ENCODE measurements around the gene C2orf78.
"Not testable (repeated sequence)": the region's sequence is repeated elsewhere in the genome, so short reads cannot be mapped to it uniquely, and the experiment has no call there.

C2orf78 gene, protein sequence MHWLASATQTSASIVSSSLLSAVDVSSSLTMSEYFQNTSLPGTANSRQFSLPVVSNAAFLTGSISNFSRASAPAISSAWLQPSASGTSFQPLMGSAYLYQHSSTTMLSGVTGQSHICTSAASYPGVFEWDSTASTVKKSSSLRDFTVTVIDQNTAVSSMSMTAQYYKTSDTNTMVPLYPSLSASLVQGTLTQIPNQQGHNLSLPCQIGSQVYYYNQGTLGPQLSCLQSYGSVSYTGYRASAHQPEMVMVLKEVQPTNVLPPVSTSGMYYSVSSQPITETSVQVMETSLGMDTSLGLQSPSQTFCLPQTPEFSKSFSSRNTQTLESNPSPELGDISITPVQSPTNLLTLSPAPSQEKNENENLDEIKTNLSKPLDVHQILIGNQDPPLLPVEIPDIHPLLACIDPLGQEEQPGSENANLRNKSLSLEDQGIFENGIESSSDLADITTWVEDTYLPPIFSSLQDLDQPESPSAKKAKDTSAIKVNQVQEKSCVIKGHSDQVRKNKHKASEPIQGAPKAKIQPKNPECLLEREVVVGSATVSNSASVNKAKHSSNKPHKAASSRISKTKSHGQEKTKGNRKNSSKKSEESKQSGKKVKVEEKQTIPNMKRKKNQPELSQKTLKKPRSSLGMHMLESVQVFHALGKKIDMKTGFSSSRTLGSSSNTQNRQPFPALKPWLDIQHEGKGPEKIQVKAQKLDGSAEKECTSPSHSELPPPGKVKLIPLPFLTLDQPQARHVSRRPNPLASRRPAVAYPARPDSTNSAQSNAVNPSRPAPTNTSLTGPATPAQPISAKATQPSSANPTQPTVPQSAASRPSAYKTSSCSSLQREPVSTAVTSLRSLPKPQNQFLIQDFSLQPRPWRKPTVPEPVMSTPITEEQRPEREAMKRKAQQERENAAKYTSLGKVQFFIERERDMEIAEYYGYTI

DNA sequence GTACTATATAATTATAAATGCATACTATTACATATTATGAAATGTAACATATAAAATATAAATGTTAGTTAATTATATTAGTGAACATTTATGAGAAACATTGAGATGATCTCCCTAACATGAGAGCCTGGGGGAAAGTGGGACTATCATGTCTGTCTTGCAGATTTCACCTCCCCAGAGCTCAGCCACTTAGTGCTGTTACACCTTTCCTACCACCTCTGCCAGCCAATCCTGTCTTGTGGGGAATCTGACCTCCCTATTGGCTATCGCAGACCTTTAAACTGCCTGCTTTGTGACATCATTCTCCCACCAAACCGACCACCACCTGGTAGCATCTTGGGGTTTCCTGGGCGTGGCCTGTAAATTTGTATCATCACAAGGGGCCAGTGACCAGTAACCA is at the start of gene C2orf78:
TSS of gene C2orf78 (plus strand) at position 301 of the 400 bp plus-strand sequence. CDS start 127 bp downstream, outside the sequence.
- DNase-seq: not testable (repeated sequence)

DNA sequence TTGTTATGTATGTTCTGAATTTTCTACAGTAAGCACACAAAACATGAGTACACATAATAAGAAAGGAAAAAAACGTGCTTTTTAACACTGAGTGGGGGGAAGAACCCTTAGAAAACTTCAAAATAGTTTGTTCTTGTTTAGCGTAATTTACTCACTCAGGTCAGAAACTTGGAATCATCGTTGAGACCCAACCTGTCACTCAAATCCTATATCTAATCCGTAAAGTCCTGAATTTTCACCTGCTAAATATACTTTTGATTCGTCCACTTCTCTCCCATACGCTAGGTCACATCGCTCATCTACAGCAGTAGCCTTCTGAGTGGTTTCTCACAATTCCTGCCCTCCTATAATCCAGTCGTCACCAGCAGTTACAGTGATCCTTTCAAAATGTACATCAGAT is 47.6 kb upstream of the C2orf78 start:
- DNase-seq: no peak

DNA sequence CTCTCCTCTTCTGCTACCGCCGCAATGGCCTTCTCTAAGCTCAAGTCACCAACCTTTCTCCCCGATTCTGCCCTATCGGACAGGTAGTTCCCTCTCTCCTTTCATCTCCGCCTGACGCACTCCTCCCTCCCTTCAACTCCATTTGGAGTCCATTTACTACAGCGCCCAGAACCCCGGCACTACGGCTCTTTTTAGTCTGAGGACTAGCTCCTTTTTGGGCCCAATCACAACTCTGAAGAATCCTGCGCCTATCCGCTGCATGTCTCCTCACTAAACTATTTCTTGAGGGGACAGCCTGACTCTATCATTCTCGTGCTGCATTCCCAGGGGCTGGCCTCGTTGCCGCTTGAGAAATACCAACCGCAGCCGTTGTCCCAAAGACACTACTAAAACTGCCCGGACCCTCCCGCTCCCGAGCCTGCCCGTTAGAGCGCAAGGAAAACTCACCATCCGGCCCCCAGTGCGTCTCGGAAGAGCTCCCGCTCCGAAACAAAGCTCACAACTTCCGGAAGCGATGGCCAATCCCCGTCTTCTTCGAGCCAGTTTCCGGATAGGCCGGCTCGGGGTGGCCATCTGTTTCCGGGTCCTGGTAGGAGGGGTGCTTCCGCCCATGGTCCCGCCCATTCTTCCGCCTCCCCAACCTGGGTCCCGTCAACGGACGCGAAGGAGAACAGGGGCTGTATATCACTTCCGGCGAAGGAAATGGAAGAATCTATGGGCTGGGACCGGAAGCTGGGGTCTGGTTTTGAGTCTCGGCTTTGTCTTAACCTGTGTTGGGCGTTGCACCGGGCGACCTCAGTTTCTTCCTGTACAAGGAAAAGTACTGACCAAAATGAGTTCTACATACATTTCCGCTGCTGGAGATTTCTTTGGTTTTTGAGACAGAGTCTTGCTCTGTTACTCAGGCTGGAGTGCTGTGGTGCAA is 46.9 kb upstream of the C2orf78 start, which contains the start of gene TPRKB:
TSS of gene TPRKB (minus strand) at position 491 of the 925 bp plus-strand sequence. CDS start 2,776 bp downstream, outside the sequence.
- DNase-seq: peak; percentile 97

DNA sequence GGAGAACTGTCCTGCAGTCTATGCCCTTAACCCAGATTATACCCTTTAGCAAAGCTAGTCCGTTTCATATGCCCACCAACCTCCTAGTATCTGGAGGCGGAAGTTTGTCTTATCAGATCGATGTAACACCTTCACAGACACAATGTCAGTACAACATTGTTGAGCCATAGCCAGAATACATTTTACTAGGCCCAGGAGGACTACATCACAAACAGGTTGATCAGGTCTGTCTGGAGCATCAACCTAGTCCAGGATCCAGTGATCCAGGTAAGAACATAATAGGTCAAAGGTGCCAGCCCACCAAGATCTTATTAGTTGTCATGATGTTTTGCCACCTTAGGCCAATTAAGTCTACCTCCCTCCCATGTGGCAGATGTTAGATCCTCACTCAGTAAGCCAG is 44.9 kb upstream of the C2orf78 start:
- DNase-seq: no peak

DNA sequence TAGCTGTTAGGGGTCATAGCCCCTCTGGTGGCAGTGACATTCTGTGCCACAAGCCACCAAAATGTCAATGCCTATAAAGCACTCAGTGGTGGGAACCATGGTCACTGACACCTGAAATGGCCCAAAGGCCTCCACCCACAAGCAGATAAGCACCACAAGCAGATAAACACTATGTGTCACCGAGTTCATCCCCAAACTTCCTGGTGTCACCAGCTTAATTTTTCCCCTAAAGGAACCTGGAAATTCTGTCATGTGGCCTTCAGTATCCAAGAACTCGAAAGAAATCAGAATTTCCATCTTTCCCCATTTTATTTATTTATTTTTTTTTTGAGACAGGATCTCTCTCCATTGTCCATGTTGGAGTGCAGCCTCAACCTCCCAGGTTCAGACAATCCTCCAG is 43.2 kb upstream of the C2orf78 start:
- no peak for DNase-seq

DNA sequence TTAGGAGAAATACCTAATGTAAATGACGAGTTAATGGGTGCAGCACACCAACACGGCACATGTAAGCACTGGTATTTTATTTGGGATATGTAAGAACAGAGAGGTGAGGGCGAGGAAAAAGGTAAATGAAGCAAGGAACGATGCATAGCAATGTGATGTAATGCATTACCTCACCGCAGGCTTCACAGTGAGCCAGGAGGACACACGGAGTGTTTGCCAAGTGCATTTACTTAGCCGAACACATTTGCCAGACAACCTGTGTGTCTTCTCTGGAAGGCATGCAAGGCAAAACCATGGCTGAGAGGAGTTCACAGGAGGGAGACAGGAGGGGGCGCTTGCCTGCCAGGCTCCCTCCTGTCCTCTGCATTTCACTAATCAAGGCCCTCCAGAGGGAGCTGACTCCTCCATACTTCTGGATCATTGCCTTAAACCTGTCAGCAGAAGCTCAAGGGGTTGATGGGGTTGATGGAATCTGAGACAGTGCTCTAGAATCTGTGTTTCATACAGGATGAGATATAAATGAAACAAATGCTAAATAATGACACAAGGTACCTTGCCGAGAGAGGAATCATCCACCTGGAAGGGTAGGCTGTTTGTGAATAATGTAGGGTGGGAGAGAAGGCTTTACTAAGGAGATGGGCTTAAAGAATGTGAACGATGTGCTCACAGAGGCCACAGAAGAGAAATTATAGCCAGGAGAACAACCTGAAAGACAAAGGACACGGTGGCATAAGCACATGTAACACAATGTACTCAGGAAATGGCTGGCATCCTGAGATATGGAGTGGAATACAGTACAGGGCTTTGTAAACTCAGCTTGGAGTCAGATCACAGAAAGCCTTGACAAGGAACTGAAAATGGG is 37.7 kb upstream of the C2orf78 start:
- no peak for DNase-seq

DNA sequence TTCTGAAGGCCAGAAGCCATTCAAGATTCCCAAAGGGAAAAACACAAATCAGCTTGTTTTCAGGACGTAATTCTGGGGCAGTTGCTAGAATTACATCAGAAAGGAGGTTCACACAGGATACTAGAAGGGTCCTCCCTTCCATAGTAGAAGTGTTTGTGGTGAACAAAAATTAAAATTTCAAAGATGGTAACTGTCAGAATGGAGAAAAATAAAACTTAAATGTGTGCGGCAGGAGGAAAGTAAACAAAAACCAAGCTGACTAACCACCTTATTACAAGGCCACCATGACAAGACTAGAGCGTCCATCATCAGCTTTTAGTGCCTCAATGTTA is 37.1 kb upstream of the C2orf78 start:
- no peak for DNase-seq

DNA sequence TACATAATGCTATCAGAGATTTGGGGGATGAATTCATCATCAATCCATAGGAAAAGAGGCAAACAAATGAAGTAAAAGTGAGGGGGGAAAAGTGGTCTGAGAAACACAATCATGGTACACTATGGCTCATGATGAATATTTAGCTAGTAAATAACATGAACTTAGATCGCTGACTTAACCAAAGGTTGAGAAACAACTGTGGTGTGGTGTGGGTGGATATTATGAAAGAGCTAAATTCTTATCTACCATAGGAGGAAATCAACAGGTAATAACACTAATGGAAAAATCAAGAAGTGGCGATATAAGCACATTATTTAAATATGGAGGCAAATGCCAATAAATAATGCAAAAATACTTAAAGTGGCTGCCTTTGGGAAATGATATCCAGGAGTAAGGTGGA is 34.7 kb upstream of the C2orf78 start:
- DNase-seq: peak; percentile 19

DNA sequence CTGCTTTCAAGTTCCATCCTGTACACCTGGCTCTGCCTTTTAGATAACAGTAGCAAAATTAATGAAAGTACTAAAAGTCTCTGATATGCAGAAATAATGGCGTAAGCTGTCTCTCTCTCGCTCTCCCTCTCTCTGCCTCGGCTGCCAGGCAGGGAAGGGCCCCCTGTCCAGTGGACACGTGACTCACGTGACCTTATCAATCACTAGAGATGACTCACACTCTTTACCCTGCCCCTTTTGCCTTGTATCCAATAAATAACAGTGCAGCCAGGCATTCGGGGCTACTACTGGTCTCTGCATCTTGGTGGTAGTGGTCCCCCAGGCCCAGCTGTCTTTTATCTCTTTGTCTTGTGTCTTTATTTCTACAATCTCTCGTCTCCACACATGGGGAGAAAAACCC is 29.7 kb upstream of the C2orf78 start:
- not testable (repeated sequence) for DNase-seq

DNA sequence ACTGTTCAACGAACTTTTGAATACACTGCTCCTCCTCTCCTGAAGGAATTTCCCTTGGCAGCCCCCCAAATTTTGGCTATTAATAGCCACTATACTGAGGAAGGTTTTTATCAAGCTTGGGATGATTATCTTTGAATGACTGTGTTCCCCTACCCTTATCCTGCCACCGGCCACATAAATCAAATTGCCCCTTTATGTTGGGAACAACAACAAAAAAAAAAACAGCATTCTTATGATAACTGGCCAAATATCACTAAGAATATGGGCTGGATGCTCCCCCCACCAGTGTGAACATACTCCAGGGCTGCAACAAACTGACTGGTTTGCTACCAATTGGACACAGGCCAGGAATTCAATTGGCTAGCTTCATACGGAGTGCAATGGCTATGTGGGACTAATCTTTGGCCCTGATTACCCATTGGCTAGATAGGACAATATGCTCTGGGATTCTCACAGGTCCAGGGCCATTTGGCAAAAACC is 24.7 kb upstream of the C2orf78 start:
- no peak for DNase-seq

DNA sequence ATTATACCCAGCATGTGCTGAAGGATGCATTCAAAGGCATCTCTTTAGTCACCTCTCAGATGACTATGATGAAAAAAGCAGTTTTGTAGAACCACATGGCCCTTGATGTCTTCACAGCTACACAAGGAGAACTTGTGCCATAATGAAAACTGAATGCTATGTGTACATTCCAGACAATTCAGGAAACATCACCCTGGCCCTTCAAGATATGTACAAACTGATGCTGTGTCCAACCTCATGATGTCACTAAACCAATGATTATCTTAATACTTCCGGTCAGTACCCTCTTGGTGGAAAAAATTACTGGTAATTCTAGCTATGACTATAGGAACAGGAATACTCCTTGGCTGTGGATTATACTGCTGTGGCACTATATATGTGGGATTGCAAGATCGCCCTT is 24.1 kb upstream of the C2orf78 start:
- DNase-seq: no peak

DNA sequence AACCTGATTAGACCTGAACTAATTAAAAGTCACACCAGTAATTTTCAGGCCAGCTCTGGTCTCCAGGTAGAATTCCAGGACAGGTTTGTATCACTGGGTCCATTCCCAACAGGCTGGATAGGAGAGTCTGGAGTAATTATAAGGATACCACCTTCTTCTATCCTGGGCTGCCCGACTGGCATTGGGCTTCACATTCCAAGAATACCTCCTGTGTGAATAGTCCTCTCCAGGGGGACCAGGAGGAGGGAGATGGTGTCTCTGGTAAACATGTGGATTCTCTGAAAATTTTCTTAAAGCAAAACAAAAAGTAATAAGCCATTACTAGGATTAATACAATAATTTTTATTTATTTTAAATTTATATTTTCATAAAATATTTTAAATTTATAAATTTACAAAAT is 21.4 kb upstream of the C2orf78 start:
- DNase-seq: no peak

DNA sequence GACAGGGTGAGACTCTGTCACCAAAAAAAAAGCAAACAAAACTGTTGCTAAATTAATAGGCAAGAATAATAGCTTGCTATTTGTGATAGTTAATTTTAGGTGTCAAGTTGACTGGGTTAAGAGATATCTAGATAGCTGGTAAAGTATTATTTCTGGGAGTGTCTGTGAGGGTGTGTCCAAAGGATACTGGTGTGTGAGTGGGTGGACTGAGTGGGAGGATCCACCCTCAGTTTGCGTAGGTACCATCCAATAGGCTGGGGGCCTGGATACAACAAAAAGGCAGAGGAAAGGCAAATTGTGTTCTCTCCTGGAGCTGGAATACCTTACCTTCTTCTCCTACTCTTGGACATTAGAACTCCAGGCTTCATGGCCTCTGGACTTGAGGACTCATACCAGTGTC is 19.0 kb upstream of the C2orf78 start:
- no peak for DNase-seq

DNA sequence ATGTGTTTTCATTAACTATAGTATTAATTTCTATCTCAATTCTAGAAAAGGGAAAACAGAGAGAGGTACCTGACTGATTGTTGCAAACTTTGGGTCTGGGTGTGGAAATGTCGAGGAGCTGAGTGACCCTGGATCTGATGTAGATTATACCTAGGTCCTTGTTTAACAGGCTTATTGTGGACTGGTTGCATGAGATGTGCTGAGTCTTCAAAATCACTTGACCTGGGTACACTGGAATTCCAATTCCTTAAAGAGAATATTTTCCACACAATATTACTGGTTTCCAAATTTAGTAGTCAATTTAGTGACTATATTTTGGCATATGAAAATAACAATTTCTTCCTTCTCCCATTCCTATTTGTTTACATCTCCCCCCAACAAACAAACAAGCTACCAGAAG is 17.6 kb upstream of the C2orf78 start:
- DNase-seq: no peak

DNA sequence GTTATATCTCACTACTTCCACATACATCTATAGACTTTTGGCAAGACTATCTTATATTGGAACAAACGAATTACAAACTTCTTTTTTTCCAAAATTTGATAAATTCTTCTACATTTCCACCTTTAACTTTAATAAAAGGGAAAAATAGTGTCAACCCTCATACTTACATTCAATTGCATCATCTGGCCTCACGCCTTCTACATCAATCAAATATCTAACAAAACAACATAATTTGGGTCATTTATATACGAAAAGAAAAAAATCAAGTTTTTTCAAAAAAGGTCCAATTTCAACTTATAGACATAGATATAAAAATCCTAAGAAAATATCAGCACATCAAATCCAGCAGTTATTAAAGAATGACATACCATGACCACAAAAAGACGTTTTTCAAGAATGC is 17.0 kb upstream of the C2orf78 start:
- DNase-seq: no peak

DNA sequence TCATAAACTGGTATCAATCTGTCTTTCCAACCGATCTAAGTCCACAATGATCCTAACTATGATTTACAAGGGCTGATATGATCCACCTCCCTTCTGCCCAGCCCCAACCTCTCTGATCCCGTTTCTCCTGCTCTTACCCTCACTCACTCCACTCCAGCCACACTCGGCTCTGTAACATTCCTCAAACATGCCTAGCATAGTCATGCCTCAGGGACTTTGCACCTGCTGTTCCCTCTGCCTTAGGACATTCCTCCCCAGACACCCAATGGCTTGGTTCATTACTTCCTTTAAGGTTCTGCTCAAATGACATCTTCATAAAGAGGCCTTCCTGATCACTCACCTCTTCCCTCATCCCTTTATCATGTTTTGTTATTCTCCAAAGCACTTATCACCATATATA is 13.3 kb upstream of the C2orf78 start:
- no peak for DNase-seq

DNA sequence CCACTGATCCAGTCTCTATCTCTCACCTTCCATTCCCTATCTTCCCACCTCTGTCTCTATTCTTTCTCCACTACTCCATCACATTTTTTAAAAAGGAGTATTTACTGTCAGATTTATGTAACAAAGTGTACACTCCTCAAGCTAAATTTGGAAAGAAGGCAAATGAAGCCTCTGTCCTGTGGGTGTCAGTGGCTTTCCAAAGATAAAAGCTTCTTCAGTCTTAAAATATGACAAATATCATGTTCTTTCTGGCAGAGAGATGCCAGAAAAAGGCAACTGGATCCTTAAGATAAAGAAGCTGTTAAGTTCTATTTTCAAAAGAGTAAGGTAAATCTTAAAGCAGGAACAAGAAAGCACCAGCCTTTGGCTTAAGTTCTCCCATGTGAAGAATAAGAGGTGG is 11.2 kb upstream of the C2orf78 start:
- no peak for DNase-seq

DNA sequence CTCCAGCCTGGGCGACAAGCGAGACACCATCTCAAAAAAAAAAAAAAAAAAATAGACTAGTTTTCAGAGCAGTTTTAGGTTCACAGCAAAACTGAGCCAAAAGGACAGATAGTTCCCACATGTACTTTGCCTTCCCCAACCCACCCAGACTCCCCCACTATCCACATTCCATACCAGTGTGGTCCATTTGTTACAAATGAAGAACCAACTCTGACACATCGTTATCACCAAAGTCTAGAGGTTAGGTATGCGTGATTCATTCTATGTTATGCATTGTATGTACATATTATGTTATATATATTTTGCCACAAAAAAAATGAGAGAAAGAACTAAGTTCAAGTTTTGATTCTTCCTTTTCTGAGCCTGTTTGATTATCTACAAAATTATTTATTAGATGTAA is 7.6 kb upstream of the C2orf78 start:
- no peak for DNase-seq

DNA sequence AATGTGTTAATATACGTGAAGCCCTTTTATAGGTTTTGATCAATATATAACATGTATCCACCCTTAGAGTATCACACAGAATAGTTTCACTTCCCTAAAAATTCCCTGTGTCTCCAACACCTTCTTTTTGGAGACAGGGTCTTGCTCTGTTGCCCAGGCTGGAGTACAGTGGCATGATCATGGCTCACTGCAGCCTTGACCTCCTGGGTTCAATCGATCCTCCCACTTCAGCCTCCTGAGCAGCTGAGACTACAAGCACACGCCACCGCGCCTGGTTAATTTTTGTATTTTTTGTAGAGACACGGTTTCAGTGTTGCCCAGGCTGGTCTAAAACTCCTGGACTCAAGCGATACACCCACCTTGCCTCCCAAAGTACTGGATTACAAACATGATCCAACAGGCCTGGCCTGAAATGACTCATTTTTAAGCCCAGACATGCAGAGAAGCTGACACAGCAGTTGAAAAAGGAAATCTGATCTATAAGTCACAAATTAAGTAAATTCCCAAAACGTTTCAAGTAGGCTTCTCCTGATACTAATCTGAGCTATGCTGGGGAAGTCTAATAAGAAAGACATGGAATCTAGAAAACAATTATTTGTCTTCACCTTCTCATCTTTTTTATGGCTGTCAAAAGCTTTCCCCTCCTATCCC is 7.0 kb upstream of the C2orf78 start:
- peak; percentile 9 for DNase-seq

DNA sequence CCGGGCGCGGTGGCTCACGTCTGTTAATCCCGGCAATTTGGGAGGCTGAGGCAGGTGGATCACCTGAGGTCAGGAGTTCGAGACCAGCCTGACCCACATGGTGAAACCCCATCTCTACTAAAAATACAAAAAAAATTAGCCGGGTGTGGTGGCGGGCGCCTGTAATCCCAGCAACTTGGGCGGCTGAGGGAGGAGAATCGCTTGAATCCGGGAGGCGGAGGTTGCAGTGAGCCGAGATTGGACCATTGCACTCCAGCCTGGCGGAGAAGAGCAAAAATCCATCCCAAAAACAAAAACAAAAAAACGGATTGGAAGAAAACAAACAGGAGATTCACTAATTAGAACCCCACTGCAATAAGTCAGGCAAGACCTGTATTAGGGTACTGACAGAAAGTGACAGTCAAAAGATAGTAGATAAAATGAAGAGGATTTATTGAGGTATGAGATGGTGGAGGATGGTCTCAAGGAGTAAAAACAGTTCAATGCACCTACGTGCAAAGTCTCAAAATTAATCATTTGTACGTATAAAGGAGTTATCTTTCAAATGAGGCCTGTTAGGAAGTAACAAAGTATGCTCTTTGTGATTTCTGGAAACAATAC is 5.0 kb upstream of the C2orf78 start:
- not testable (repeated sequence) for DNase-seq

Data from suppressor macrophage treated with lipopolysaccharide for 4 hours (primary cell).